CD4-positive, alpha-beta T cell (primary cell): ENCODE results near the gene BTBD9. TPM values are rescaled to one million over a fixed set of nuclear protein-coding genes. Genes with fewer than 3 reads are reported as not detected.

Experiments used
- ATAC-seq: fragments of 200-7000 bp; cut with Tn5 transposase; one replicate; pipeline ENCODE4 v1.10.0; 2022; ENCODE audit warnings: mild to moderate bottlenecking; ENCODE audit not compliant: poor library complexity
- CTCF ChIA-PET: fragments of 350-600 bp; sonication (Branson Sonifier 250); formaldehyde crosslinking; loops from one replicate; lab custom pipeline; 2021; ENCODE audit warnings: antibody characterized with exemption, inconsistent platforms; lab: Charles Lee
- POLR2A ChIA-PET: fragments of 350-600 bp; sonication (Branson Sonifier 250); formaldehyde crosslinking; loops from one replicate; lab custom pipeline; 2021; ENCODE audit warnings: antibody characterized with exemption, inconsistent platforms; lab: Charles Lee
- DNase-seq, 14 experiments: peaks; one replicate each; pipeline ENCODE4 v3.0.0-alpha.2; 2013 to 2020; ENCODE audit warnings: mixed read lengths in 2 of 14
- H3K27ac ChIP-seq, 2 donors: one replicate each; pipeline versions ENCODE4 v1.5.1 to v1.7.0; 2013; ENCODE audit warnings: low read length in 2 of 2, low read depth in 1 of 2, mild to moderate bottlenecking in 1 of 2
- H3K27me3 ChIP-seq, 2 experiments: 1 replicate in 1 of 2; 2 replicates in 1 of 2; pipeline versions ENCODE4 v1.6.1 to v1.7.0; 2013; ENCODE audit warnings: low read length in 2 of 2, control low read depth in 1 of 2, mild to moderate bottlenecking in 1 of 2, moderate library complexity in 1 of 2; ENCODE audit not compliant: insufficient read depth in 2 of 2, control insufficient read depth in 1 of 2
- H3K36me3 ChIP-seq: one replicate; pipeline ENCODE4 v1.6.1; 2013; ENCODE audit warnings: low read length, control low read depth; ENCODE audit not compliant: insufficient read depth
- H3K4me1 ChIP-seq: one replicate; pipeline ENCODE4 v1.6.1; 2013; ENCODE audit warnings: low read length, control low read depth; ENCODE audit not compliant: insufficient read depth
- H3K4me3 ChIP-seq: one replicate; pipeline ENCODE4 v1.5.1; 2013; ENCODE audit warnings: mild to moderate bottlenecking, low read length, moderate library complexity
- H3K9me3 ChIP-seq, 2 experiments: 1 replicate in 1 of 2; 2 replicates in 1 of 2; pipeline versions ENCODE4 v1.6.1 to v1.7.0; 2013; ENCODE audit warnings: low read length in 2 of 2, mild to moderate bottlenecking in 2 of 2, control low read depth in 1 of 2, moderate library complexity in 1 of 2; ENCODE audit not compliant: control insufficient read depth in 1 of 2, insufficient read depth in 1 of 2
- H3K27ac Mint-ChIP-seq: one replicate; pipeline ENCODE4 v1.8.0; 2020; ENCODE audit warnings: mixed read lengths
- H3K27me3 Mint-ChIP-seq: one replicate; pipeline ENCODE4 v1.8.0; 2021; ENCODE audit warnings: mixed read lengths
- H3K36me3 Mint-ChIP-seq: one replicate; pipeline ENCODE4 v1.8.0; 2021; ENCODE audit warnings: low read depth, mixed read lengths
- H3K4me1 Mint-ChIP-seq: one replicate; pipeline ENCODE4 v1.8.0; 2021; ENCODE audit warnings: low read depth, mixed read lengths
- H3K4me3 Mint-ChIP-seq: one replicate; pipeline ENCODE4 v1.8.0; 2020; ENCODE audit warnings: mild to moderate bottlenecking, mixed read lengths
- H3K9me3 Mint-ChIP-seq: one replicate; pipeline ENCODE4 v1.8.0; 2020; ENCODE audit warnings: mixed read lengths
- intact Hi-C, 2 experiments: fragments of 100-400 bp; cut with DNase I in 1 of 2; cut with micrococcal nuclease in 1 of 2; formaldehyde crosslinking; loops; one replicate each; pipeline versions ENCODE4 v1.15.1 to v1.9.0; 2023 to 2025; cut with DNase I, micrococcal nuclease
- total RNA-seq, 174 experiments: library from RNA in 2 of 174; stranded (reverse) in 2 of 174; gene quantifications; one replicate each; pipeline ENCODE4 v1.2.3 and lab custom pipeline; 2021 to 2026
- TF ChIP-seq, protein P1 (sequence below): fragments of 200-600 bp; IDR thresholded peaks from one replicate; pipeline ENCODE4 v1.8.0; 2022; ENCODE audit warnings: antibody characterized with exemption, mild to moderate bottlenecking

The BTBD9 gene
- total RNA-seq, 2 experiments from 2014 or later, result 58.7 to 59.3 TPM

DNA sequence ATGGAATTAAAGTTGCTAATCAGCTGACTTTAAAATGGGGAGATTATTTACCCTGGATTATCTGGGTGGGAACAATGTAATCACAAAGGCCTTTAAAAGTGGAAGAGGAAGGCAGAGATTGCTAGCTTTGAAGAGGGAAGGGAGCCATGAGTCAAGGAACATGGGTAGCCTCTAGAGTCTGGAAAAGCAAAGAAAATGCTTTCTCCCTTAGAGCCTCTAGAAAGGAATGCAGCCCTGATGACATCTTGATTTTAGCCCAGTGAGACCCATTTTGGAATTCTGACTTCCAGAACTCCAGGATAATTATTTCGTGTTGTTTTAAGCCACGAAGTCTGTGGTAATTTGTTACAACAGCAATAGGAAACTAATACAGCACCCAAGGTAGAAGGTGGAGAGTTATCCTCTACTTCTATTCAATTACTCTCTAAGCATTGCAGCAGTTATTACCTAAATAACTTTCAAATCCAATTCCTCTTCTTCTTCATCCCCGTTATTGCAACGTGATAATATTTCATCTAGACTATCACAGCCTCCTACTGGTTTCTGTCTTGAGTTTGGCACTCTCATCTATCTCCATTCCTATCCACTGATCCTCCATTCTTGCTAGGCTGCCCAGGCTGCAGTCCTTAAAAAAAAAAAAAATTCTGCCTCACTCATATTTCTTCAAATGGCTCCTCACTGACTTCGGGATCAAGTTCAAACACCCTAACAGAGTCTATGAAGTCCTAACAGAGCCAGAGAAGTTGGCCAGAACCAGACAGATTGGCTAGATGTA is 224.3 kb downstream of the BTBD9 start:
- Histone ChIP-seq H3K27ac (no peak overlapping the region), H3K4me3 (no peak overlapping the region), H3K27me3 (no peaks in the 10 kb centered on the region), H3K36me3 (no peaks in the 10 kb centered on the region), H3K9me3 (no peaks in the 10 kb centered on the region), H3K4me1 (no peaks in the 10 kb centered on the region)
- TF ChIP-seq, protein P1, sequence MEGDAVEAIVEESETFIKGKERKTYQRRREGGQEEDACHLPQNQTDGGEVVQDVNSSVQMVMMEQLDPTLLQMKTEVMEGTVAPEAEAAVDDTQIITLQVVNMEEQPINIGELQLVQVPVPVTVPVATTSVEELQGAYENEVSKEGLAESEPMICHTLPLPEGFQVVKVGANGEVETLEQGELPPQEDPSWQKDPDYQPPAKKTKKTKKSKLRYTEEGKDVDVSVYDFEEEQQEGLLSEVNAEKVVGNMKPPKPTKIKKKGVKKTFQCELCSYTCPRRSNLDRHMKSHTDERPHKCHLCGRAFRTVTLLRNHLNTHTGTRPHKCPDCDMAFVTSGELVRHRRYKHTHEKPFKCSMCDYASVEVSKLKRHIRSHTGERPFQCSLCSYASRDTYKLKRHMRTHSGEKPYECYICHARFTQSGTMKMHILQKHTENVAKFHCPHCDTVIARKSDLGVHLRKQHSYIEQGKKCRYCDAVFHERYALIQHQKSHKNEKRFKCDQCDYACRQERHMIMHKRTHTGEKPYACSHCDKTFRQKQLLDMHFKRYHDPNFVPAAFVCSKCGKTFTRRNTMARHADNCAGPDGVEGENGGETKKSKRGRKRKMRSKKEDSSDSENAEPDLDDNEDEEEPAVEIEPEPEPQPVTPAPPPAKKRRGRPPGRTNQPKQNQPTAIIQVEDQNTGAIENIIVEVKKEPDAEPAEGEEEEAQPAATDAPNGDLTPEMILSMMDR, result no peak
- Mint-ChIP-seq H3K9me3 (no peaks in the 10 kb centered on the region), H3K27ac (no peak overlapping the region), H3K4me1 (no peaks in the 10 kb centered on the region), H3K27me3 (no peaks in the 10 kb centered on the region), H3K4me3 (no peak overlapping the region), H3K36me3 (no peaks in the 10 kb centered on the region)
- DNase-seq, result no peak
- ATAC-seq, result no peak
- ChIA-PET CTCF (no interaction called here), POLR2A (no interaction called here)
- intact Hi-C loops, result no loop called here

DNA sequence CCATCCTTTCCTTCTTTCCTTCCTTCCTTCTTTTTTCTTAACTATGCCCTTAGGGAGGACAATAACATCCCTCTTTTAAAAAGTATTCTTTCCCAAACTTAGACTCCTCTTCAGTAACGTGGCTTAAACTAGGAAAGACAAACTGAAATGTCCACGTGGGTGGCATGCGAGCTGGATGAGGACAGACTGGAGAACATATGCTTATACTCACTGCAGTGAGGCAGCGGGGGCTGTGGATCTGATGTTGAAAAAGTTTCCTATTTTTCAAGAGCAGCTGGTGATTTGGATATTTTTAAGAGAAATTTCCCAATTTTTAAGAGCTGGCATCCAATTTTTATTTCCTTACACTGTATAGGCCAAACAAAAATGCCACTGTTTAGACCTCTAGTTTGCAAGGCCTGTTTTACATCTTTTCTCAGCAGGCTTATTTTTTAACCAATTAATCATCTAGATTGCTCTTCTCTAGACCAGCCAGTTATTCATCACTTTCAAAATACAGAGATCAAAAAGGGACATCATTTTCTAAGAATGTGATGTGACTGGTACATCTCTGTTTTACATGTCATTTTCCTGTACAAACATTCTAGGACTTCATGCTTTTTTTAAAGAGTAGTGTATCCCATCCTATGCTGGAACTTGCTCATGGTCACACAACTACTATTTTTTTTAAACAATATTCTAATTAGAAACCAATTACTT is 226.5 kb downstream of the BTBD9 start:
- ATAC-seq (no peak), DNase-seq (no peak)
- Histone ChIP-seq H3K4me1 (no peaks in the 10 kb centered on the region), H3K27me3 (no peaks in the 10 kb centered on the region), H3K9me3 (no peaks in the 10 kb centered on the region), H3K4me3 (no peak overlapping the region), H3K36me3 (no peaks in the 10 kb centered on the region), H3K27ac (no peak overlapping the region)
- no peak overlapping the region for H3K4me3 Mint-ChIP-seq
- H3K36me3 Mint-ChIP-seq, result no peaks in the 10 kb centered on the region
- intact Hi-C loops, result no loop called here
- H3K4me1 Mint-ChIP-seq, result no peaks in the 10 kb centered on the region
- no peaks in the 10 kb centered on the region for H3K27me3 Mint-ChIP-seq
- H3K9me3 Mint-ChIP-seq, result no peaks in the 10 kb centered on the region
- ChIA-PET POLR2A (no interaction called here), CTCF (no interaction called here)
- no peak overlapping the region for H3K27ac Mint-ChIP-seq
- TF ChIP-seq, protein P1, result no peak

DNA sequence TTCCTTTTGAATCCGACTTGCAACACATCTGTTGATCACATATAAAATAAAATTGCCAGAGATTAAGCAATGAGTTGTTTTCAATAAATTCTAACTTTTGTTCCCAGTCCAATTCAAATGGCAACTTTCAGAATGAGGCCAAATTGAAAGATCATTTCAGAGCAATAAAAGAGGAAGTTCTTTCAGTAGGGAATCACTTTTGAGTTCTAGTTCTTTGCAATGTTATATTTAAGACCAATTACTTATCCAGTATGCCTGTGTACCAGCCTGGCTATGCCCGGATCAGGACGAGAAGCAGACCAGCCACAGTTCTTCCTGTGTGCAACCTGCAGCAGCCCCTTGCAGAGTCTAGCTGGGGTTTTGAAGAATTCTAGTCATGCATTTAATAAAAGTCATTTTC is 232.5 kb downstream of the BTBD9 start:
- Mint-ChIP-seq H3K36me3 (no peaks in the 10 kb centered on the region), H3K9me3 (no peaks in the 10 kb centered on the region), H3K4me3 (no peak overlapping the region), H3K4me1 (no peaks in the 10 kb centered on the region), H3K27ac (no peak overlapping the region), H3K27me3 (no peaks in the 10 kb centered on the region)
- ATAC-seq (no peak), DNase-seq (no peak)
- TF ChIP-seq, protein P1, result no peak
- intact Hi-C loops, result no loop called here
- Histone ChIP-seq H3K36me3 (peaks cover 2% of the 10 kb centered on the region), H3K27me3 (no peaks in the 10 kb centered on the region), H3K4me3 (no peak overlapping the region), H3K27ac (no peak overlapping the region), H3K9me3 (no peaks in the 10 kb centered on the region), H3K4me1 (no peaks in the 10 kb centered on the region)
- POLR2A ChIA-PET, result no interaction called here
- CTCF ChIA-PET, result no interaction called here
